ENCODE measurements around the gene PEA15. TPM values are rescaled to one million over a fixed set of nuclear protein-coding genes. Genes with fewer than 3 reads are reported as not detected.

The PEA15 gene
- total RNA-seq, 1 donor from 2014 or later = 197 TPM

- Mint-ChIP-seq H3K27me3 (ENCODE audit: unreplicated experiment) (no peaks in the 10 kb centered on the region), H3K27ac (ENCODE audit: unreplicated experiment) (peak overlapping the region; percentile 57), H3K36me3 (ENCODE audit: unreplicated experiment) (peaks cover 30% of the 10 kb centered on the region), H3K4me3 (ENCODE audit: unreplicated experiment) (no peak overlapping the region), H3K9me3 (ENCODE audit: unreplicated experiment) (no peaks in the 10 kb centered on the region), H3K4me1 (ENCODE audit: unreplicated experiment) (peaks cover 47% of the 10 kb centered on the region)
- no peak for TF ChIP-seq CTCF (IDR thresholded peaks at IDR 0.05)
- no peak for DNase-seq (ENCODE audit: extremely low spot score, unreplicated experiment)
These were observed 2.8 kb downstream of the PEA15 start for GRCh38 chr1:160207771-160208556.

- H3K27ac Mint-ChIP-seq (ENCODE audit: unreplicated experiment) = peak overlapping the region; percentile 53
- no peaks in the 10 kb centered on the region for H3K27me3 Mint-ChIP-seq (ENCODE audit: unreplicated experiment)
- TF ChIP-seq CTCF (IDR thresholded peaks at IDR 0.05) = no peak
- peaks cover 33% of the 10 kb centered on the region for H3K36me3 Mint-ChIP-seq (ENCODE audit: unreplicated experiment)
- DNase-seq (ENCODE audit: extremely low spot score, unreplicated experiment) = no peak
- no peaks in the 10 kb centered on the region for H3K9me3 Mint-ChIP-seq (ENCODE audit: unreplicated experiment)
- H3K4me3 Mint-ChIP-seq (ENCODE audit: unreplicated experiment) = no peak overlapping the region
- H3K4me1 Mint-ChIP-seq (ENCODE audit: unreplicated experiment) = peaks cover 47% of the 10 kb centered on the region
These were observed 3.6 kb downstream of the PEA15 start for GRCh38 chr1:160208557-160209320.

- Mint-ChIP-seq H3K4me3 (ENCODE audit: unreplicated experiment) (no peak overlapping the region), H3K9me3 (ENCODE audit: unreplicated experiment) (no peaks in the 10 kb centered on the region), H3K27me3 (ENCODE audit: unreplicated experiment) (no peaks in the 10 kb centered on the region), H3K27ac (ENCODE audit: unreplicated experiment) (peak overlapping the region; percentile 53), H3K4me1 (ENCODE audit: unreplicated experiment) (peaks cover 42% of the 10 kb centered on the region), H3K36me3 (ENCODE audit: unreplicated experiment) (peaks cover 38% of the 10 kb centered on the region)
- no peak for TF ChIP-seq CTCF (IDR thresholded peaks at IDR 0.05)
- DNase-seq (ENCODE audit: extremely low spot score, unreplicated experiment) = no peak
These were observed 4.3 kb downstream of the PEA15 start for GRCh38 chr1:160209321-160210046.

GRCh38 chr1:160210561-160210960, 5.4 kb downstream of the PEA15 start:
- H3K27ac Mint-ChIP-seq (ENCODE audit: unreplicated experiment) = peak overlapping the region; percentile 47
- no peak overlapping the region for H3K4me3 Mint-ChIP-seq (ENCODE audit: unreplicated experiment)
- H3K36me3 Mint-ChIP-seq (ENCODE audit: unreplicated experiment) = peaks cover 47% of the 10 kb centered on the region
- H3K9me3 Mint-ChIP-seq (ENCODE audit: unreplicated experiment) = no peaks in the 10 kb centered on the region
- no peaks in the 10 kb centered on the region for H3K27me3 Mint-ChIP-seq (ENCODE audit: unreplicated experiment)
- no peak for TF ChIP-seq CTCF (IDR thresholded peaks at IDR 0.05)
- no peak for DNase-seq (ENCODE audit: extremely low spot score, unreplicated experiment)
- H3K4me1 Mint-ChIP-seq (ENCODE audit: unreplicated experiment) = peaks cover 38% of the 10 kb centered on the region
